Measurements from ENCODE around the gene FBXL17. TPM values are rescaled to one million over a fixed set of nuclear protein-coding genes. Genes with fewer than 3 reads are reported as not detected.

FBXL17 gene
- polyA plus RNA-seq, 2 of the 4 experiments (the other 2 are of a cell fraction) = 8.7 to 9.1 TPM

GRCh38 chr5:107860044-107860443 is 521.9 kb downstream of the FBXL17 start:
- ChIA-PET CTCF (interaction anchor here (1.2 kb wide), 2 partner anchors 8 to 14 kb away, joined by 3 read pairs; no protein-coding TSS in a partner anchor), POLR2A (no interaction called here)
- WGBS (ENCODE audit: missing lambda C conversion rate) = 65% methylated on average over 1 of the region's 1 CpG
- Histone ChIP-seq H3K9me3 (no peaks in the 10 kb centered on the region), H3K4me1 (no peaks in the 10 kb centered on the region), H3K4me2 (no peak overlapping the region), H3K4me3 (no peak overlapping the region), H3K27ac (no peak overlapping the region)
- no peak for DNase-seq (ENCODE audit: low read depth in 1 of 2, low spot score in 1 of 2)
- FAIRE-seq = no peak
- no peak for ATAC-seq
- no peak for TF ChIP-seq E2F6 (IDR thresholded peaks at IDR 0.05; ENCODE audit: borderline replicate concordance, low read depth)
- TF ChIP-seq HDAC2 (IDR thresholded peaks at IDR 0.05) = no peak
- no peak for TF ChIP-seq ATOH8 (CRISPR knock-in tag; IDR thresholded peaks at IDR 0.05; ENCODE audit: low read depth)
- TF ChIP-seq ZFP36 (IDR thresholded peaks at IDR 0.05; ENCODE audit: borderline replicate concordance, partially characterized antibody) = no peak
- TF ChIP-seq NPAS2 (CRISPR knock-in tag; IDR thresholded peaks at IDR 0.05; ENCODE audit: borderline replicate concordance) = no peak
- TF ChIP-seq TP53 (CRISPR knock-in tag; IDR thresholded peaks at IDR 0.05) = no peak
- no peak for TF ChIP-seq HMGXB4 (CRISPR knock-in tag; IDR thresholded peaks at IDR 0.05; ENCODE audit: borderline replicate concordance)
- no peak for TF ChIP-seq ZNF302 (CRISPR knock-in tag; IDR thresholded peaks at IDR 0.05)
- no peak for TF ChIP-seq EHMT2 (IDR thresholded peaks at IDR 0.05; ENCODE audit: low read depth)
- TF ChIP-seq NFE2L2 (conservative IDR thresholded peaks at IDR 0.05; ENCODE audit: low read length) = no peak
- TF ChIP-seq ESRRA (IDR thresholded peaks at IDR 0.05; ENCODE audit: borderline replicate concordance, low read length) = no peak
- TF ChIP-seq FOXS1 (CRISPR knock-in tag; IDR thresholded peaks at IDR 0.05) = no peak
- no peak for TF ChIP-seq RARB (CRISPR knock-in tag; IDR thresholded peaks at IDR 0.05)
- no peak for TF ChIP-seq BCL3 (IDR thresholded peaks at IDR 0.05)
- no peak for TF ChIP-seq MAX (IDR thresholded peaks at IDR 0.05)
- no peak for TF ChIP-seq RNF2 (IDR thresholded peaks at IDR 0.05; ENCODE audit: borderline replicate concordance, low read depth)
- TF ChIP-seq JUN (IDR thresholded peaks at IDR 0.05) = no peak
- TF ChIP-seq EHF (CRISPR knock-in tag; IDR thresholded peaks at IDR 0.05) = no peak
- no peak for TF ChIP-seq EP300 (IDR thresholded peaks at IDR 0.05)
- TF ChIP-seq RCOR1 (IDR thresholded peaks at IDR 0.05; ENCODE audit: low read depth, low read length) = no peak

- POLR2A ChIA-PET = no interaction called here
- Histone ChIP-seq H3K9me3 (no peaks in the 10 kb centered on the region), H3K4me1 (no peaks in the 10 kb centered on the region), H3K27ac (no peak overlapping the region), H3K4me3 (no peak overlapping the region), H3K4me2 (no peak overlapping the region)
- FAIRE-seq (no peak), DNase-seq (ENCODE audit: low read depth in 1 of 2, low spot score in 1 of 2) (no peak), ATAC-seq (no peak)
- CTCF ChIA-PET = no interaction called here
- WGBS (ENCODE audit: missing lambda C conversion rate) = 67% methylated on average over 3 of the region's 3 CpGs
- TF ChIP-seq NFE2L2 (conservative IDR thresholded peaks at IDR 0.05; ENCODE audit: low read length) (no peak), CHD4 (IDR thresholded peaks at IDR 0.05; ENCODE audit: borderline replicate concordance) (no peak)
Observed at GRCh38 chr5:107858788-107859187, 523.1 kb downstream of the FBXL17 start.

Data from A549 (cell line).